Right lobe of liver (tissue), 6 donors: Measurements from ENCODE around the gene ARRDC1. TPM values are rescaled to one million over a fixed set of nuclear protein-coding genes. Genes with fewer than 3 reads are reported as not detected.

Experiments used
- ATAC-seq, 4 donors: fragments of 200-7000 bp; cut with Tn5 transposase; one replicate each; pipeline ENCODE4 v1.9.1; 2020; ENCODE audit warnings: mild to moderate bottlenecking in 4 of 4, moderate library complexity in 4 of 4
- DNase-seq, 3 donors: peaks; one replicate each; pipeline ENCODE4 v3.0.0-alpha.2; 2020
- H3K27ac ChIP-seq, 3 donors: fragments of 200-600 bp; one replicate each; pipeline ENCODE4 v1.8.0; 2022
- H3K27me3 ChIP-seq, 2 donors: fragments of 200-600 bp; one replicate each; pipeline ENCODE4 v1.8.0; 2022
- H3K36me3 ChIP-seq, 4 donors: fragments of 200-600 bp; sonication (generic) in 1 of 4; one replicate each; pipeline versions ENCODE4 v1.5.1 to v1.8.0; 2017 to 2022; ENCODE audit warnings: control low read depth in 1 of 4
- H3K4me1 ChIP-seq, 4 donors: fragments of 200-600 bp; sonication (generic) in 1 of 4; one replicate each; pipeline versions ENCODE4 v1.5.1 to v1.8.0; 2017 to 2022; ENCODE audit warnings: control low read depth in 1 of 4
- H3K4me3 ChIP-seq, 3 donors: fragments of 200-600 bp; one replicate each; pipeline ENCODE4 v1.8.0; 2022
- H3K9me3 ChIP-seq, 4 donors: fragments of 200-600 bp; sonication (generic) in 1 of 4; one replicate each; pipeline versions ENCODE4 v1.5.1 to v1.8.0; 2017 to 2022; ENCODE audit warnings: control low read depth in 1 of 4
- CTCF ChIP-seq, 4 donors: fragments of 200-600 bp in 3 of 4; fragments of 450-650 bp in 1 of 4; IDR thresholded peaks; one replicate each; pipeline versions ENCODE4 v1.5.1 to v1.8.0; 2016 to 2022; ENCODE audit warnings: antibody characterized with exemption in 4 of 4, mild to moderate bottlenecking in 2 of 4
- POLR2A ChIP-seq: fragments of 450-650 bp; IDR thresholded peaks from one replicate; pipeline ENCODE4 v1.6.1; 2017; ENCODE audit warnings: antibody characterized with exemption, mild to moderate bottlenecking
- WGBS: methylation state at CpG from one replicate; pipeline ENCODE4 v1.1.6; 2018; ENCODE audit warnings: low coverage, low lambda C conversion rate; ENCODE audit not compliant: insufficient coverage; ENCODE audit errors: missing lambda C conversion rate; 5-methylcytosine and 5-hydroxymethylcytosine counted together
- intact Hi-C, 2 donors: fragments of 100-400 bp; cut with DNase I; formaldehyde crosslinking; loops; one replicate each; pipeline versions ENCODE4 v1.11.2 to v1.14.1; 2022
- total RNA-seq, 6 experiments: library from RNA; depleted of rRNA in 2 of 6; stranded (reverse); fragments of >200 nt in 2 of 6; fragmentation: NEBNext Ultra II Directional in 3 of 6; extraction: Animal tissue kit (Norgen Biotek cat#: 25700) in 3 of 6; gene quantifications; one replicate each; pipeline versions ENCODE4 v1.1.0 to v1.2.4, GENCODE V29; 2016 to 2023
- donor health status: DM: no; HTN: yes; CAD: no.
- donor health status: DM: no; HTN: no; CAD: no.
- donor health status: DM: no; HTN: no; CAD: no.
- donor health status: DM: no; HTN: yes; CAD: no.
- donor health status: DM: no; HTN: yes; CAD: no.

ARRDC1 gene
- total RNA-seq, 6 experiments from 2014 or later = 19.1 to 45.0 (median 25.2) TPM

- no peak for DNase-seq
- 42% methylated on average over 6 of the region's 20 CpGs for WGBS
- intact Hi-C loops = no loop called here
Measured at GRCh38 chr9:137582286-137582860, 23.1 kb upstream of the ARRDC1 start.

GRCh38 chr9:137583347-137583746, 22.1 kb upstream of the ARRDC1 start:
- Histone ChIP-seq H3K4me1 (peaks cover 0 to 7% (median 0%) of the 10 kb centered on the region in 4 donors), H3K4me3 (no peak overlapping the region), H3K9me3 (no peaks in the 10 kb centered on the region), H3K27me3 (no peaks in the 10 kb centered on the region), H3K27ac (no peak overlapping the region), H3K36me3 (peaks cover 0 to 18% (median under 1%) of the 10 kb centered on the region in 4 donors)
- 70% methylated on average over 2 of the region's 14 CpGs for WGBS
- intact Hi-C loops = no loop called here
- no peak for DNase-seq
- TF ChIP-seq POLR2A = no peak
- TF ChIP-seq CTCF (IDR thresholded peaks at IDR 0.05) = no peak
- no peak for ATAC-seq

More at GRCh38 chr9:137582286-137582860, 23.1 kb upstream of the ARRDC1 start:
- Histone ChIP-seq H3K4me3 (no peak overlapping the region), H3K4me1 (peaks cover 0 to 15% (median 2%) of the 10 kb centered on the region in 4 donors), H3K9me3 (no peaks in the 10 kb centered on the region), H3K27ac (no peak overlapping the region), H3K36me3 (peaks cover 0 to 14% (median under 1%) of the 10 kb centered on the region in 4 donors), H3K27me3 (no peaks in the 10 kb centered on the region)
- ATAC-seq = no peak
- TF ChIP-seq CTCF (IDR thresholded peaks at IDR 0.05) = peak; percentile 14 to 37 (median 28)
- no peak for TF ChIP-seq POLR2A

- no peak overlapping the region for H3K27ac ChIP-seq
- no peaks in the 10 kb centered on the region for H3K9me3 ChIP-seq
- no peak overlapping the region for H3K4me3 ChIP-seq
- peaks cover 0 to 18% (median under 1%) of the 10 kb centered on the region in 4 donors for H3K36me3 ChIP-seq
- TF ChIP-seq POLR2A (no peak), CTCF (IDR thresholded peaks at IDR 0.05) (no peak)
- no peak for DNase-seq
- no peak for ATAC-seq
- intact Hi-C loops = no loop called here
- no CpG with 5 or more reads among the region's 8 CpGs for WGBS
- no peaks in the 10 kb centered on the region for H3K27me3 ChIP-seq
- H3K4me1 ChIP-seq = peaks cover 0 to 7% (median under 1%) of the 10 kb centered on the region in 4 donors
Measured at GRCh38 chr9:137583957-137584356, 21.5 kb upstream of the ARRDC1 start.

DNA sequence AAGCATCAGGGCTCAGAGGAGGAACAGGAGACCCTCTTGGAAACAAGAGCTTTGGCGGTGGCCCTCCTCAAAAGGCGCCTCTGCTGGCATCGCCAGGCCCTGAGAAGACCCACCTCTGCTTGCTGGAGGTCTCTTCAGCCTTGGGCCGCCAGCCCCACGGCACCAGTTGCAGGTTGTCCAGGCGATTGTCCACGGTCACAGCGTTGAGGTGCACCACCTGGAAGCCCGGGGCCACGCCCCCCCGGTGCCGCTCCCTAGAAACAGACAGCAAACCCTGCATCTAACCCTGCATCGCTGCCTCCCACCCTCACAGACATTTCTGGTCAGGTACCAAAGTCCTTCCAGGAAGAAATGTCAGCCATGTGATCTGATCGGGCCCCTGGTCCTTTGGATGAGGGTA, 18.6 kb upstream of the ARRDC1 start:
- WGBS = 100% methylated on average over 1 of the region's 14 CpGs
- Histone ChIP-seq H3K27me3 (no peaks in the 10 kb centered on the region), H3K4me3 (no peak overlapping the region), H3K4me1 (peaks cover 0 to 12% (median 3%) of the 10 kb centered on the region in 4 donors), H3K9me3 (no peaks in the 10 kb centered on the region), H3K27ac (no peak overlapping the region), H3K36me3 (peaks cover 0 to 18% (median under 1%) of the 10 kb centered on the region in 4 donors)
- no peak for DNase-seq
- no peak for ATAC-seq
- intact Hi-C loops = no loop called here
- TF ChIP-seq POLR2A = no peak
- TF ChIP-seq CTCF (IDR thresholded peaks at IDR 0.05) = no peak
